Calu3 (cell line): ENCODE results near the gene HSD17B12. TPM values are rescaled to one million over a fixed set of nuclear protein-coding genes. Genes with fewer than 3 reads are reported as not detected.
"Not testable (repeated sequence)": the region's sequence is repeated elsewhere in the genome, so short reads cannot be mapped to it uniquely, and the experiment has no call there.

Experiments
- BruUV-seq: library from RNA; stranded (reverse); fragments of 400-500 nt; replicated peaks from 2 replicates; lab custom pipeline; 2021; lab: Mats Ljungman, UMichigan
- CTCF ChIA-PET: fragments of 300-600 bp; sonication (Branson Sonifier 250); formaldehyde crosslinking; loops from one replicate; lab custom pipeline; 2022; ENCODE audit warnings: antibody characterized with exemption; lab: Charles Lee
- DNase-seq: peaks from one replicate; pipeline ENCODE4 v3.0.0; 2022
- H3K27ac Mint-ChIP-seq: one replicate; pipeline ENCODE4 v1.8.0; 2022; ENCODE audit warnings: mixed read lengths; ENCODE audit not compliant: unreplicated experiment
- H3K27me3 Mint-ChIP-seq: one replicate; pipeline ENCODE4 v1.8.0; 2022; ENCODE audit warnings: mixed read lengths; ENCODE audit not compliant: unreplicated experiment
- H3K36me3 Mint-ChIP-seq: one replicate; pipeline ENCODE4 v1.8.0; 2022; ENCODE audit warnings: mild to moderate bottlenecking, moderate library complexity, mixed read lengths; ENCODE audit not compliant: insufficient read depth, unreplicated experiment
- H3K4me1 Mint-ChIP-seq: one replicate; pipeline ENCODE4 v1.8.0; 2022; ENCODE audit warnings: mild to moderate bottlenecking, low read depth, mixed read lengths; ENCODE audit not compliant: unreplicated experiment
- H3K4me3 Mint-ChIP-seq: one replicate; pipeline ENCODE4 v1.8.0; 2022; ENCODE audit warnings: mild to moderate bottlenecking, low read depth, moderate library complexity, mixed read lengths; ENCODE audit not compliant: unreplicated experiment
- H3K9me3 Mint-ChIP-seq: one replicate; pipeline ENCODE4 v1.8.0; 2022; ENCODE audit warnings: low read depth, mixed read lengths; ENCODE audit not compliant: unreplicated experiment
- CTCF ChIP-seq: fragments of 200-600 bp; IDR thresholded peaks from one replicate; pipeline ENCODE4 v1.8.0; 2022; ENCODE audit warnings: antibody characterized with exemption; ENCODE audit not compliant: unreplicated experiment
- intact Hi-C: fragments of 100-400 bp; cut with micrococcal nuclease; formaldehyde crosslinking; loops from one replicate; pipeline ENCODE4 v1.10.0; 2022; ENCODE audit not compliant: unreplicated experiment
- total RNA-seq: library from RNA; stranded (reverse); gene quantifications from 2 replicates; pipeline ENCODE4 v1.2.3, GENCODE V29; 2022

The HSD17B12 gene
- total RNA-seq, 1 experiment from 2014 or later, result 114 TPM

DNA sequence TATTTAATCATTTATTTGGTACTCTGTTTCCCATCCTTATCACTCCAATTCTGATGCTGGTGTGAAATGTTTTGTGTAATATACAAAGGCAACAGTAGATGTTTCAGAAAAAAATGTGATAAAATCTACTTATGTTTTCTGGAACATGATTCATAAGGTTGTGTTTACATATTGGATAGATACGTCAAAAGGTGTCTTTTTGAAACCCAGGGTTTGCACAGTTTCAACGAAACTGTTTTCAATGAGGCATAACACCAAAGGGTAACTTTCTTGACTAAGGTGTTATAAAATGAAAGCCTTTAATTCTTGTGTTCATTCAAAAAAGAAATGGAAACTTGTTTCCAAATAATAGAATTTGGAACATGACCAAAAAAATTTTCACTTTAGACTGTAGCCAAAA, 33.8 kb upstream of the HSD17B12 start:
- CTCF ChIA-PET, result no interaction called here
- no peaks in the 10 kb centered on the region for H3K27me3 Mint-ChIP-seq
- no peak for TF ChIP-seq CTCF
- H3K27ac Mint-ChIP-seq, result no peak overlapping the region
- no TSS peak for BruUV-seq
- DNase-seq, result no peak
- H3K4me1 Mint-ChIP-seq, result no peaks in the 10 kb centered on the region
- H3K9me3 Mint-ChIP-seq, result no peaks in the 10 kb centered on the region
- peaks cover 17% of the 10 kb centered on the region for H3K36me3 Mint-ChIP-seq
- H3K4me3 Mint-ChIP-seq, result no peak overlapping the region
- intact Hi-C loops, result no loop called here

- H3K4me1 Mint-ChIP-seq, result no peaks in the 10 kb centered on the region
- BruUV-seq, result no TSS peak
- intact Hi-C loops, result loop anchor here (2.0 kb wide), 1 partner anchor 204 kb away; no protein-coding TSS in a partner anchor
Observed at GRCh38 chr11:43648888-43649287, 31.6 kb upstream of the HSD17B12 start.

DNA sequence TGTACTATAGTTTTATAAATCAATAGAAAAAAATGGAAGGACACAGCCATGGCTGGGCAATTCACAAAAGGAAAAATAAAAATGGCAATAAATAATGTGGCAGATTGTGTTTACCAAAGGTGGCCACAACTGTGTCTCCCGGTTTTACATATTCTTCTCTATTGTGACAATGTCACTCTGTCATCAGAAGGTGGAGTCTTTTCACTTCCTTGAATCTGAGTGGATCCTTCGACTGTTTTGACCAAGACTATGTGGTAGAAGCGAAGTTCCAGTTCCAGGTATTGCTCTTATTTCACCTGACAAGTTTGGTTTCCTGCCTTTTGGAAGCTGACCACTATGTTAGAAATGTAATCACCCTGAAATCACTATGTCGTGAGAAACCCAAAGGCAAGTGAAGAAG, 31.0 kb upstream of the HSD17B12 start:
- Mint-ChIP-seq H3K36me3 (peaks cover 7% of the 10 kb centered on the region), H3K4me1 (no peaks in the 10 kb centered on the region), H3K27me3 (no peaks in the 10 kb centered on the region), H3K27ac (no peak overlapping the region), H3K9me3 (peaks cover 2% of the 10 kb centered on the region), H3K4me3 (no peak overlapping the region)
- CTCF ChIA-PET, result no interaction called here
- TF ChIP-seq CTCF, result no peak
- no peak for DNase-seq
- intact Hi-C loops, result loop anchor here (2.0 kb wide), 1 partner anchor 203 kb away; no protein-coding TSS in a partner anchor
- BruUV-seq, result no TSS peak

More at GRCh38 chr11:43648888-43649287, 31.6 kb upstream of the HSD17B12 start:
- Mint-ChIP-seq H3K9me3 (peaks cover 2% of the 10 kb centered on the region), H3K36me3 (peaks cover 13% of the 10 kb centered on the region), H3K27ac (no peak overlapping the region), H3K4me3 (no peak overlapping the region), H3K27me3 (no peaks in the 10 kb centered on the region)
- DNase-seq, result no peak
- CTCF ChIA-PET, result no interaction called here
- TF ChIP-seq CTCF, result no peak

- Mint-ChIP-seq H3K36me3 (peaks cover 3% of the 10 kb centered on the region), H3K4me3 (no peak overlapping the region), H3K27me3 (no peaks in the 10 kb centered on the region), H3K9me3 (peaks cover 2% of the 10 kb centered on the region), H3K4me1 (no peaks in the 10 kb centered on the region), H3K27ac (no peak overlapping the region)
- no TSS peak for BruUV-seq
- CTCF ChIA-PET, result no interaction called here
- DNase-seq, result no peak
- no peak for TF ChIP-seq CTCF
- intact Hi-C loops, result loop anchor here (2.0 kb wide), 1 partner anchor 203 kb away; no protein-coding TSS in a partner anchor
Observed at GRCh38 chr11:43649921-43650320, 30.6 kb upstream of the HSD17B12 start.

GRCh38 chr11:43663018-43663417, 17.5 kb upstream of the HSD17B12 start:
- H3K27me3 Mint-ChIP-seq, result peaks cover 26% of the 10 kb centered on the region
- H3K4me1 Mint-ChIP-seq, intact Hi-C loops: not testable (repeated sequence)

More at GRCh38 chr11:43663018-43663417, 17.5 kb upstream of the HSD17B12 start:
- H3K27ac Mint-ChIP-seq, H3K9me3 Mint-ChIP-seq, H3K36me3 Mint-ChIP-seq, H3K4me3 Mint-ChIP-seq, BruUV-seq, DNase-seq: not testable (repeated sequence)
- CTCF ChIA-PET, result interaction anchor here (0.6 kb wide), 1 partner anchor 322 kb away, joined by 5 read pairs; no protein-coding TSS in a partner anchor
